GM12864 (cell line): ENCODE results near the gene DMRT1.

Source experiments
- DNase-seq: peaks from one replicate; pipeline ENCODE4 v3.0.0-alpha.2; 2011; ENCODE audit warnings: low read depth
- H3K4me3 ChIP-seq: 2 replicates; pipeline ENCODE4 v1.5.1; 2011; ENCODE audit warnings: mild to moderate bottlenecking, low read depth, low read length, control low read depth
- CTCF ChIP-seq: IDR thresholded peaks from 2 replicates; pipeline ENCODE4 v1.5.1; 2011; ENCODE audit warnings: low read depth, mild to moderate bottlenecking, moderate library complexity, low read length, control low read depth, inconsistent platforms; ENCODE audit errors: missing control alignments

DMRT1 gene

GRCh38 chr9:841371-842209 is at the start of gene DMRT1:
Gene DMRT1, plus strand, starts transcription at chr9:841697. Its CDS starts 142 bp downstream, at chr9:841839.
- DNase-seq: no peak
- no peak for TF ChIP-seq CTCF
- H3K4me3 ChIP-seq: no peak within 1 kb of the TSS

GRCh38 chr9:792331-793260 is 48.9 kb upstream of the DMRT1 start:
- H3K4me3 ChIP-seq: no peak overlapping the region
- DNase-seq: no peak
- TF ChIP-seq CTCF: no peak

- no peak overlapping the region for H3K4me3 ChIP-seq
- DNase-seq: no peak
- no peak for TF ChIP-seq CTCF
Measured at GRCh38 chr9:794386-794785, 47.1 kb upstream of the DMRT1 start.

- no peak for TF ChIP-seq CTCF
- DNase-seq: no peak
- no peak overlapping the region for H3K4me3 ChIP-seq
Measured at GRCh38 chr9:795869-796268, 45.6 kb upstream of the DMRT1 start.

GRCh38 chr9:800591-801150 is 40.8 kb upstream of the DMRT1 start:
- TF ChIP-seq CTCF: no peak
- no peak overlapping the region for H3K4me3 ChIP-seq
- no peak for DNase-seq

GRCh38 chr9:801399-802071 is 40.0 kb upstream of the DMRT1 start:
- TF ChIP-seq CTCF: no peak
- DNase-seq: no peak
- no peak overlapping the region for H3K4me3 ChIP-seq
